ENCODE measurements around the gene C11orf68.

C11orf68 gene

GRCh38 chr11:65945941-65946558 is 27.2 kb upstream of the C11orf68 start:
- no peaks in the 10 kb centered on the region for H3K9me2 ChIP-seq (replicated peaks; ENCODE audit: insufficient read depth, low read length)
- no peaks in the 10 kb centered on the region for H3K36me3 ChIP-seq (replicated peaks; ENCODE audit: insufficient read depth, low read length)
- no peak overlapping the region for H3K4me3 ChIP-seq (ENCODE audit: low read length)
- no peak for TF ChIP-seq CTCF (IDR thresholded peaks at IDR 0.05; ENCODE audit: low read length)
- TF ChIP-seq EZH2 (optimal IDR thresholded peaks at IDR 0.05; ENCODE audit: low read depth, low read length), result no peak
- DNase-seq, result peak; percentile 39
- H4K20me1 ChIP-seq (ENCODE audit: insufficient read depth, low read length), result no peaks in the 10 kb centered on the region
- no peak overlapping the region for H3K27ac ChIP-seq (ENCODE audit: low read length)
- H2AFZ ChIP-seq (ENCODE audit: low read length), result no peak overlapping the region
- H3K79me2 ChIP-seq (ENCODE audit: low read length), result no peaks in the 10 kb centered on the region
- H3F3A ChIP-seq (ENCODE audit: insufficient read depth, low read length), result no peaks in the 10 kb centered on the region
- H3K27me3 ChIP-seq (replicated peaks; ENCODE audit: insufficient read depth, low read length), result no peaks in the 10 kb centered on the region
- H3K9me3 ChIP-seq (replicated peaks; ENCODE audit: insufficient read depth, low read length), result no peaks in the 10 kb centered on the region
- no peak overlapping the region for H3K9ac ChIP-seq (ENCODE audit: low read length)
- 0 out of 2 replicates have a peak, but pooled peaks cover 4% of the 10 kb centered on the region for H3K4me1 ChIP-seq (ENCODE audit: low read length)
- no peak overlapping the region for H3K4me2 ChIP-seq (ENCODE audit: low read depth, low read length)

- H3K9me2 ChIP-seq (replicated peaks; ENCODE audit: insufficient read depth, low read length), result no peaks in the 10 kb centered on the region
- H3F3A ChIP-seq (ENCODE audit: insufficient read depth, low read length), result no peaks in the 10 kb centered on the region
- H3K36me3 ChIP-seq (replicated peaks; ENCODE audit: insufficient read depth, low read length), result no peaks in the 10 kb centered on the region
- H3K9me3 ChIP-seq (replicated peaks; ENCODE audit: insufficient read depth, low read length), result no peaks in the 10 kb centered on the region
- TF ChIP-seq EZH2 (optimal IDR thresholded peaks at IDR 0.05; ENCODE audit: low read depth, low read length), result no peak
- TF ChIP-seq CTCF (IDR thresholded peaks at IDR 0.05; ENCODE audit: low read length), result no peak
- TF ChIP-seq EZH2phosphoT487 (IDR thresholded peaks at IDR 0.05; ENCODE audit: low read length), result no peak
- H3K79me2 ChIP-seq (ENCODE audit: low read length), result no peaks in the 10 kb centered on the region
- no peak within 1 kb of the TSS for H2AFZ ChIP-seq (ENCODE audit: low read length)
- no peaks in the 10 kb centered on the region for H3K27me3 ChIP-seq (replicated peaks; ENCODE audit: insufficient read depth, low read length)
- no peaks in the 10 kb centered on the region for H4K20me1 ChIP-seq (ENCODE audit: insufficient read depth, low read length)
- no peak for DNase-seq
- no peak within 1 kb of the TSS for H3K27ac ChIP-seq (ENCODE audit: low read length)
- H3K4me1 ChIP-seq (ENCODE audit: low read length), result 0 out of 2 replicates have a peak, but pooled peaks cover 4% of the 10 kb centered on the region
- no peak within 1 kb of the TSS for H3K4me3 ChIP-seq (ENCODE audit: low read length)
- H3K9ac ChIP-seq (ENCODE audit: low read length), result no peak within 1 kb of the TSS
- no peak within 1 kb of the TSS for H3K4me2 ChIP-seq (ENCODE audit: low read depth, low read length)
These were observed 26.6 kb upstream of the C11orf68 start, which contains the start of gene TSGA10IP for GRCh38 chr11:65945430-65945911. Gene TSGA10IP (plus strand): TSS chr11:65945480. CDS start chr11:65945676, 196 bp downstream.

- Histone ChIP-seq H3K9me2 (replicated peaks; ENCODE audit: insufficient read depth, low read length) (no peaks in the 10 kb centered on the region), H3K27ac (ENCODE audit: low read length) (no peak overlapping the region), H3K36me3 (replicated peaks; ENCODE audit: insufficient read depth, low read length) (no peaks in the 10 kb centered on the region), H3K79me2 (ENCODE audit: low read length) (no peaks in the 10 kb centered on the region), H3K4me3 (ENCODE audit: low read length) (no peak overlapping the region), H3K4me1 (ENCODE audit: low read length) (0 out of 2 replicates have a peak, but pooled peaks cover 4% of the 10 kb centered on the region), H3K9me3 (replicated peaks; ENCODE audit: insufficient read depth, low read length) (no peaks in the 10 kb centered on the region), H3K9ac (ENCODE audit: low read length) (no peak overlapping the region), H3F3A (ENCODE audit: insufficient read depth, low read length) (no peaks in the 10 kb centered on the region), H4K20me1 (ENCODE audit: insufficient read depth, low read length) (no peaks in the 10 kb centered on the region), H2AFZ (ENCODE audit: low read length) (no peak overlapping the region), H3K4me2 (ENCODE audit: low read depth, low read length) (no peak overlapping the region), H3K27me3 (replicated peaks; ENCODE audit: insufficient read depth, low read length) (no peaks in the 10 kb centered on the region)
- DNase-seq, result no peak
- no peak for TF ChIP-seq EZH2 (optimal IDR thresholded peaks at IDR 0.05; ENCODE audit: low read depth, low read length)
- no peak for TF ChIP-seq CTCF (IDR thresholded peaks at IDR 0.05; ENCODE audit: low read length)
- no peak for TF ChIP-seq EZH2phosphoT487 (IDR thresholded peaks at IDR 0.05; ENCODE audit: low read length)
These were observed 25.9 kb upstream of the C11orf68 start for GRCh38 chr11:65944767-65945166.

Measured in MM.1S (cell line).